ENCODE results near the gene CCDC174.
A peak's percentile ranks its signal among the peaks of the same experiment; 100 is the strongest.
"Not testable (repeated sequence)": the region's sequence is repeated elsewhere in the genome, so short reads cannot be mapped to it uniquely, and the experiment has no call there.

The CCDC174 gene

DNA sequence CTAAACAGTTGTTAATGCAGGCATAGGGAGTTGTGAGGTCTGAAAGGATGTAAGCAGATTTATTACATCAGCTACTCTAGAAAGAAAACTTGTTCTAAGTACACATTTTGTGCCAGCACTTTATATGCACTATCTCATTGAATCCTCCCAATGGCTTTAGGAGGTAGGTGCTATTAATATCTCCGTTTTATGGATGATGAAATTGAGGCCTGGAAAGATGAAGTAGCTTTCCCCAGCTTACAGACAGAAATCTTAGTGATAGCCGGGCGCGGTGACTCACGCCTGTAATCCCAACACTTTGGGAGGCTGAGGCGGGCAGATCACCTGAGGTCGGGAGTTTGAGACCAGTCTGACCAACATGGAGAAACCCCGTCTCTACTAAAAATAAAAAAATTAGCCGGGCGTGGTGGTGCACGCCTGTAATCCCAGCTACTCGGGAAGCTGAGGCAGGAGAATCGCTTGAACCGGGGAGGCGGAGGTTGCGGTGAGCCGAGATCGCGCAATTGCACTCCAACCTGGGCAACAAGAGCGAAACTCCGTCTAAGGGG, 872 bp downstream of the CCDC174 start:
- DNase-seq (ENCODE audit: low read depth): not testable (repeated sequence)

DNA sequence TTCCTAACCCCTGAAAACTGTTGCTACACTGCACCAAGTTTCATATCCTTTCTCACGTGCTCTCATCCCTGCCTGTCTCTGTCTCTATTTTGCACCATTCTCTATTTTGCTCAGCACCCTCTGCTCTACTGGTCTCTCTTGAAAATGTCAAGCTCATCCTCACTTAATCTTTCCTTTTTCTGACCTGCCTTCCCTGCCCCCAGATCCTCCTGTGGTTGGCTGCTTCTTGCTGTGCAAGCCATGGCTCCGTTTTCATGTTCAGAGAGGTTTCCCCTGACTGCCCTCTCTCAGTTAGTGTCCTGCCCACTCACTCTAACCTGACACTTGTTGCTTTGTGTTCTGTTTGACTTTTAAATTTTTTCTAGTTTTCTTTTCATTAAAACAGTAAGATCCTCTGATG, 6.0 kb downstream of the CCDC174 start:
- no peak for DNase-seq (ENCODE audit: low read depth)

GRCh38 chr3:14658978-14659377, 7.4 kb downstream of the CCDC174 start:
- no peak for DNase-seq (ENCODE audit: low read depth)

- DNase-seq (ENCODE audit: low read depth): no peak
These were observed 9.4 kb downstream of the CCDC174 start for GRCh38 chr3:14660942-14661341.

DNA sequence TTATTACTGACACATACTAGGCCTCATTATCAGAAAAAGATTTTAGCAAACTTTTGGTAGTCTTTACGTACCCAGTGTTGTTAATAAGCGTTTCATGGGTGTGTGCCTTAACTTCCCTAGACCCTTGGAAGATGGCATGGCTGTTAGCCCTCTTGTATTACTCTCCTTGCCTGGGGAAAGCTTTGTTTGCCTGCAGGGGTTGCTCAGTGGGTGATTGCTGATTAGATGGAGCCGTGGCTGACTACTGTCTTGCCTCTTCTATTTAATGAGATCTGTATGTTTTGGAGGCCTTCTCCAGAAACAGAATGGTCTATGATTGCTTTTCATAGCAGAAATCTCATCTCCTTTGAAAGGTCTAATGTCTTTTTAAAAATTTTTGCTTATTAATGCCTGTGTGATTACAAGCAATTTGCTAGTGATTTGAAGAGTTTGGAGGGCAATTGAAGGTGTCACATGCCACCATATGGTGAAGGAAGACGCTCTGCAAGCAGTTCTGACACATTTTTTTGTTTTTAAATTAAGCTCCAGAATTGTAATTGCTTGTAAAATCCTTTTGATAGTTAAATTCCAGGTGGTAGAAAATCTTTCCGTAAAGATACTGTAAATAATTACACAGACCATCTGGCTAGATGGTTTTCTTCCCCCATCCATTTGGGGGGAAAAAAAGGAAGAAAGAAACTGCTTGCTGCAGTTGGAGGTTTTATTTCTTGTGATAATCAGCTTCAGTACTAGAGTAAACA, 12.0 kb downstream of the CCDC174 start:
- DNase-seq (ENCODE audit: low read depth): no peak

DNA sequence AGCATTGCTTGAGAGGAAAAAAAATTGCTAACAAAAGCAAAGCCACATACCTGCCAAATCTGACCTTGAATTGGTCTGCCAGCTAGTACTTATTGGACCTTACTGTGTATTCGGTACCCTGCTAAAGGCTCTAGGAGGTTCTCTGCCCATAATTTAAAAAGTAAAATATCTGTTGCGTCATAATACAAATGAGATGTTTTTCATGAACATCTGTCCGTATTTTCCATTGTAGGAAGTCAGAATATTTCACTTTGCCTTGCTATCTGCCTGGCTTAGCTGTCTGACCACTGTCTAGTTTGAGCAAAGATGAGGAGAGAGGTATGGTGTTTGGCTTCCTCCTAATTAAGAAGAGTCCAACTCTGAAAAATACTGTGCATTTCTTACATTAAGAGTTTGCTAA, 12.6 kb downstream of the CCDC174 start:
- no peak for DNase-seq (ENCODE audit: low read depth)

GRCh38 chr3:14672588-14672987, 21.0 kb downstream of the CCDC174 start:
- DNase-seq (ENCODE audit: low read depth): no peak

GRCh38 chr3:14674841-14675240, 23.3 kb downstream of the CCDC174 start, which contains the start of gene C3orf20:
Gene C3orf20 (plus strand): TSS chr3:14675141. CDS start chr3:14682714, 7,573 bp downstream.
- no peak for DNase-seq (ENCODE audit: low read depth)

DNA sequence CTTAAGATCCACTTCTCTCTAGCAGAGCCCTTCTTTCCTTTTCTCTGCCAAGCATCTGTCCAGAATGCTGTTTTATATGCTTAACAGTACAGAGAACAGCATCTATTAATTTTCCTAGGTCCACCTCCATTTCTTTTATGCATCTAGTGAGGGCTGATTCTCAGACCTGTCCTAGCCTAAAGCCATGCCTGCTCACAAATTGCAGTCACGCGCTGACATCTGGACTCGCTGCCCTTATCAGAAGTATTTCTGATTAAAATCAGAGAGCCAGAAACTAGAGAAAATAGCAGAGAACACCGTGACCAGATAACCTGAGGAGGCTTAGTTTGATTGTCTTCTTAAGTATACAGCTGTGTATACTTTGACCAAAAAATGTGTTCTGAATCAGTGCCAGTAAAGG, 25.3 kb downstream of the CCDC174 start:
- no peak for DNase-seq (ENCODE audit: low read depth)

DNA sequence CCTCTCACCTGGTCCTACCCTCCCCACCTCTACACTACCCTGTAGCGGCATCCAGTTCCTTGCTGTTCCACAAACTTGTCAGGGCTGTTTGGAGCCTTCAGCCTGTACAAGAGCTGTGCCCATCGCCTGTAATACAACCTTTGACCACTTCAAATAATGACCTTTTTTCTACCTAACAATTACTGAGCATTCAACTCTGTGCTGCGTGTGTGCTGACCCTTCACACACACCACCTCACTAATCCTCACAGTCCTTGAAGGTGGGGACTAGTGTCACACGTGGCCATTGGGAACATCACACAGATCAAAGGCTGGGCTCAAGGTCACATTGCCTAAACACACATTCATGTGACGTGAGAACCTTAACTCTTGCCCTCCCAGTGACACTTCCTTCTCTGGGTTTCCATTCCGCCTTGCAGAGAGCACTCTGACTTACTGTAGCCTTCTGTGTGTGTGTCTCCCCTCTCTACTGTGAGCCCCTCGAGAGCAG, 26.5 kb downstream of the CCDC174 start:
- DNase-seq (ENCODE audit: low read depth): no peak

DNA sequence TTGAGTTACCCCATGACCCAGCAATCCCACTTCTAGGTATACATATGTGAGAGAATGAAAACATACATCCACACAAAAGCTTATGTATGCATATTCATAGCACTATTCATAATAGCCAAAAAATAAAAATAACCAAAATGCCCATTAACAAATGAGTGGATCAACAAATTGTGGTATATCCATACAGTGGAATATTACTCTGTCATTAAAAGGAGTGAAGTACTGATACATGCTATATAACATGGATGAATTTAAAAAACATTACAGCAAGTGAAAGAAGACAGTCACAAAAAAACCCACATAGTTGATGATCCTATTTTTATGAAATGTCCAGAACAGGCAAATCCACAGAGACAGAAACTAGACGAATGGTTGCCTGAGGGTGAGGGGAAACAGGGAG, 28.6 kb downstream of the CCDC174 start:
- DNase-seq (ENCODE audit: low read depth): no peak

- DNase-seq (ENCODE audit: low read depth): peak; percentile 25
These were observed 29.2 kb downstream of the CCDC174 start for GRCh38 chr3:14680716-14681115.

DNA sequence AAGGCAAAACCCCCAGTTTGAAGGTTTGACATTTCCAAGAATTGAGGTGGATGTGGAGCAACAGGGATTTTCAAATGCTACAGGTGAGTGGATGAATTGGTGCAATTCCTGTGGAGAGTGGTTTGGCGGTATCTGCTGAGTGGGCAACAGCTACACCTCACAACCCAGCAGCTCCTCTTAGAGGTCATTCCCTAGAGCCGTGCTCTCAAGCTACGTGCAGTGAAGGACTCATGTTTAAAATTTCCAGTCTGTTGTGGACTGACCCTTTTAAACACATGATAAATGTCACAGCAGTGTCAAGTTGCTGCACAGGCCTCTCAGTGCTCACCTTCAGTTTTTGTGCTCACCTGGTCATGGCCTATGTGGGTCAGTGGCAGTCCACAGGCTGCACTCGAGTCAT, 32.9 kb downstream of the CCDC174 start:
- no peak for DNase-seq (ENCODE audit: low read depth)

GRCh38 chr3:14685179-14685578, 33.6 kb downstream of the CCDC174 start:
- no peak for DNase-seq (ENCODE audit: low read depth)

DNA sequence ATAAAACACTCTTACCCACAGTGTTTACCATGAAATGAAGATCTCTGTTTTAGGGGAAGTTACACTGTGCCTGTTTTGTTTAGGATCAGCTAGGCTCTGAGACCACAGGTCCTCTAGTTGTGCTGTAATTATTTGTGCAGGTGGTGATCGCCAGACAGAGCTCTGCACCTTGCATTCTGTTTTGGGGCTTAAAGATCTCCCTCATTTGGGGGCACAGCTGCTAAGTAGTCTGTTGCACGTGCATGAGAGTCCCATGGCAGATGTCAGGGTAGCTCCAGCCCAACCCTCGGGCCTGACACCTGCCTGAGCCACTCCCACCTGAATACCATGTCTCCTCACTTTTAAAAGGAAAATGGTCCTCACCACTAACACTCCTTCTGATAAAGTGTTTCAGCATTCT, 35.8 kb downstream of the CCDC174 start:
- no peak for DNase-seq (ENCODE audit: low read depth)

DNA sequence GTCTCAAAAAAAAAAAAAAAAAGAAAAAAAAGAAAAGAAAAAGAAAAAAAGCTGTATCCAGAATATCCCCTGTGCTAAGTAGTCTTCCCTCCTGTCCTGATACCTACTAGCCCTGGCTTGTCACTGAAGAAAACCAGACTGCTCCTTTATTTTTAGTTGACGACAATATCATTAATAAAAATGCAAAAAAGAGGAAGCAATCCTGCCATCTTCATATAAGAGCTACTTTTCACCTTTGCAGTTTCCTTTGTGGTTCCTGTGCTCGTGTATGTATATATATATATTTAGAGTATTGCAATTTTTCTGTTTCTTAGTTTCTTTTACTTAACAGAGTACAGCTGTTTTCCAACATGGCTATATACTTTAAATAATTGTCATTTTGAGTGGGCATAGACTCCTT, 37.0 kb downstream of the CCDC174 start:
- no peak for DNase-seq (ENCODE audit: low read depth)

GRCh38 chr3:14689247-14689980, 37.9 kb downstream of the CCDC174 start:
- DNase-seq (ENCODE audit: low read depth): no peak

DNA sequence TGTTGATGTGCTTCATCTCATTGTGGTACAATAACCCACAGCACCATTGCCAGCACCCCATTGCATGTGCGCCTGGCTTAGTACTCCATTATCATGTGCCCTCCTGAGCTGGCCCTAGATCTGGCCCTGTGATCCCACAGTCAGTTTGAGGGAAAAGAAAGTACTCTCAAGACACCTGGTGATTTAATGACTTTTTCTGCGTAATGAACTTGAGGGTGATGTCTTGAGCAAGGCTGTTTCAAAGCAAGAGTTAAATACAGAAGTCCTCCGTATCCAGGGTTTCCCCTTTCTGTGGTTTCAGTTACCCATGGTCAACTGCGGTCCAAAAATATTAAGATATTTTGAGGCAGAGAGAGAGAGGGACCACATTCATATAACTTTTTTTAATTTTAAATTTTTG, 39.7 kb downstream of the CCDC174 start:
- no peak for DNase-seq (ENCODE audit: low read depth)

DNA sequence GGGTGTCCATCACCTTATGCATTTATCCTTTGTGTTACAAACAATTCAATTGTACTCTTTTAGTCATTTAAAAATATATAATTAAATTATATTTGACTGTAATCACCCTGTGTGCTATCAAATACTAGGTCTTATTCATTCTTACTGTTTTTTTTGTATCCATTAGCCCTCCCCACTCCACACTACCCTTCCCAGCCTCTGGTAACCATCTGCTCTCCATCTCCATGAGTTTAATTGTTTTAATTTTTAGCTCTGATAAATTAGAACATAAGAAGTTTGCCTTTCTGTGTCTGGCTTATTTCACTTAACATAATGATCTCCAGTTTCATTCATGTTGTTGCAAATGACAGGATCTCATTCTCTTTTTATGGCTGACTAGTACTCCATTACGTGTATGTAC, 40.2 kb downstream of the CCDC174 start:
- DNase-seq (ENCODE audit: low read depth): no peak

GRCh38 chr3:14698601-14699244, 47.2 kb downstream of the CCDC174 start:
- no peak for DNase-seq (ENCODE audit: low read depth)

GRCh38 chr3:14699643-14700042, 48.1 kb downstream of the CCDC174 start:
- no peak for DNase-seq (ENCODE audit: low read depth)

DNA sequence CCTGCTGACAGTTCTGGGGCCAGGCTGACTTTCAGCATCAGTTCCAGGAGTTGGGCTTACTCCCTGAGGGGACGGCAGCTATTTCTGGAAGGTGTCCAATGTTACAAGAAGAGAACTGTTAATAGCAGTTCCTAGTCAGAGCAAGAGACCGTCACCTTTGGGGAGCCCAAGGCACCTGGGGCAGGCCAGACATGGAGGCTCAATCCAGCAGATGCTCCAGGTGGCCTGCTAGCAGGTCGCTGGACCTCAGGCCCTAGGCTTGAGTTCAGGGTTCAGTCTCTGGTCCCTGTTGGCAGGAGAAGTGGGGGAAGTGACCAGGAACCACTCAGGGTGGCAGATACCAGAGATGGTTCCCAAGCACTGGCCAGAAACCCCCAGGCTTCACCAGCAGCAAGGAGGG, 49.3 kb downstream of the CCDC174 start:
- no peak for DNase-seq (ENCODE audit: low read depth)

GRCh38 chr3:14701676-14702075, 50.1 kb downstream of the CCDC174 start:
- DNase-seq (ENCODE audit: low read depth): no peak

All from CMK (cell line).